NCI-H446 treated with DMSO at 0.1 percent for 48 hours (cell line): ENCODE results near the gene AQP12B.
"Not testable (repeated sequence)": the region's sequence is repeated elsewhere in the genome, so short reads cannot be mapped to it uniquely, and the experiment has no call there.

ENCODE experiments used
- DNase-seq: peaks from one replicate; lab custom pipeline; 2025; lab: John Stamatoyannopoulos, UW

The AQP12B gene, protein sequence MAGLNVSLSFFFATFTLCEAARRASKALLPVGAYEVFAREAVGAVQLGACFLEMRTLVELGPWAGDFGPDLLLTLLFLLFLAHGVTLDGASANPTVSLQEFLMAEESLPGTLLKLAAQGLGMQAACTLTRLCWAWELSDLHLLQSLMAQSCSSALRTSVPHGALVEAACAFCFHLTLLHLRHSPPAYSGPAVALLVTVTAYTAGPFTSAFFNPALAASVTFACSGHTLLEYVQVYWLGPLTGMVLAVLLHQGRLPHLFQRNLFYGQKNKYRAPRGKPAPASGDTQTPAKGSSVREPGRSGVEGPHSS

DNA sequence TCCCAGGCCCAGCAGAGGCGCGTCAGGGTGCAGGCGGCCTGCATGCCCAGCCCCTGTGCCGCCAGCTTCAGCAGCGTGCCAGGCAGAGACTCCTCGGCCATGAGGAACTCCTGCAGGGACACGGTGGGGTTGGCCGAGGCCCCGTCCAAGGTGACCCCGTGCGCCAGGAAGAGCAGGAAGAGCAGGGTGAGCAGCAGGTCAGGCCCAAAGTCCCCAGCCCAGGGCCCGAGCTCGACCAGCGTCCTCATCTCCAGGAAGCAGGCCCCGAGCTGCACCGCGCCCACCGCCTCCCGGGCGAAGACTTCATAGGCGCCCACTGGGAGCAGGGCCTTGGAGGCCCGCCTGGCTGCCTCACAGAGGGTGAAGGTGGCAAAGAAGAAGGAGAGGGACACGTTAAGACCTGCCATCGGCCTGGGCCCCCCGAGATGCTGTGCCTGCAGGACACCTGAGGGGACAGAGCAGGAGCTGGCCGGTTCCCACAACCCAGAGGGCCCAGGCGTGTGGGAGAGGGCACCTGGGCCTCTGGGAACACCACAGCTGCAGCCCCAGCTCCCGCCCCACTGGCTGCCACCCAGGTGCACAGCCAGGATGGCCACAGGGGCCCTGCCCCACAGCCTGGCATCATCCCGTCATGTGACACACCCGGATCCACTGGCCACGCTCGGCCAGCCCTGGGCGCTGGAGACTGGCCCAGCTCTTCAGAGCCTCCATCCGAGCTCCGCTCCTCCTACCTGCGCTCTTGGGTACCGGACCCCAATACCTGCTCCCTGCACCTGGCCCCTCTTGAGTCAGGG is at the start of gene AQP12B:
Gene AQP12B, minus strand, starts transcription at position 455 of the 794 bp plus-strand sequence. Its CDS starts 48 bp downstream, at position 407.
- DNase-seq, result not testable (repeated sequence)

DNA sequence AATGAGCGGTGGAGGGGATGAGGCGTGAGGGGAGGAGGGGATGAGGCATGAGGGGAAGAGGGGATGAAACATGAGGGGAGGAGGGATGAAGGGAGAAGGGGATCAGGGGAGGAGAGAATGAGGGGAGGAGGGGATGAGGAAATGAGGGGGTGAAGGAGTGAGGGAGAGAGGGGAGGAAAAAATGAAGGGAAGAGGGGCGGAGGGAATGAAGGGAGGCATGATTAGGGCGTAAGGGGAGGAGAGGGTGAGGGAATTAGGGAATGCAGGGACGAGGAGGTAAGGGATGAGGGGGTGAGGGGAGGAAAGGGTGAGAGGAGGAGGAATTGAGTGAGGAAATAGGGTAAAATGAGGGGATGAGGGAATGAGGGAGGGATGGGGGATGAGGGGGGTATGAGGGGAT is 49.5 kb upstream of the AQP12B start:
- no peak for DNase-seq

DNA sequence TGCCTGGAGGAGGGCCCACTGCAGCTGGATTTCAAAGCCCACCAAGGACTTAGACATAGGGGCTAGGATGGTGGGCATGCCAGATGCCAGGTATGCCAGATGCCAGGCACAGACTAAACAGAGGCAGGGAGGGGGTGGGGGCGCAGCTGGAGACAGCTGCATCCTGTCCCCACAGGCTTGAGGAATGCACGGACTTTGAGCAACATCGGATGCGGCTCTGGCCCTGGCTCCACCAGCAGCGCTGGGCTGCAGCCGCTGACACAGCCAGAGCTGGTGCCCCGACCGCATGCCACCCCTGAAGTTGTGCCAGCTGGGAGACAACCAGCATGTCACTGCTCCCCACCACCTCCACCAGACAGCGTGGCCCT is 48.5 kb upstream of the AQP12B start:
- DNase-seq, result no peak

DNA sequence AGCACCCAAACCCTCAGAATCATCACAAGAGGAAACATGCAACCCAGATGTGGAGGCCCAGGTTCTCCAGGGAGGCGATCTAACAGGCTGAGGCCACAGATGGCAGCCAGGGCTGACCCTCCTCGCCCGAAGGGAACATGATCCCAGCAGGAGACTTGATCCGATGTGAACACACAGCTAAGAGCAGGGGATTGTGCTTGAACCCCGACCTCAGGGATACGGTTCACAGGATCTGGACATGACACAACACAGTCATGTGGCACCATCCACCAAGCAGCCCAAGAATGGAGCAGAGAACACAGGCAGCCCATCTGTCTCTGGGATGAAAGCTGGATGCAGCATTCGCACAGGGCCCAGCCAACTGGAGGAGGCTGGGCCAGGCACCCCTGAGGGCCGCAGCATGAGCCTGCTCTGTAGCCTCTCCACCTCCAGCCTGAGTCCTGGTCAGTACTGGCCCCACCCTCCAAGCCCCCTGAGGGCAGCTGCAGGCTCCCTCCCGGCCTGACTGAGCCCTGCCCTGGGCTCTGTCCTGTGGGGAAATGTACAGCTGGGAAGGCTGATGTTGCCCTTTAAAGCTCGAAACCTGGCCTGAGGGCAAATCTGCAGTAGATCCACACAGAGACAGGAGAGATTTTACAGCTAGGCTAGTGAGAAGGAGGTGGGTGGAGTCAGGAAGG is 48.0 kb upstream of the AQP12B start:
- no peak for DNase-seq

DNA sequence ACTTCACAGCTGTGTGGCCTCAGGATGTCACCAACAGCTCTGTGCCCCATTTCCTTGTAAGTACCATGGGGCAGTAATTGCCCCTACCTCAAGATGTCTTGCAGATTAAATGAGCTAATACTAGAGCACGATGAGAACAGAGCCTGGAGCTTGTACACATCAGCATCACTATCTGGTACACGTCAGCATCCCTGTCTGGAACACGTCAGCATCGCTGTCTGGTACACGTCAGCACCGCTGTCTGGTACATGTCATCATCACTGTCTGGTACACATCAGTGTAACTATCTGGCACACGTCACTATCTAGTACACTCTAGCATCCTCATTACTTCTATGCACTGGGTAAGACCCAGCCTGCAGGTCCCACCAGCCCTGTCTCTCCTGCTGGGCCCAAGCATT is 46.1 kb upstream of the AQP12B start:
- no peak for DNase-seq

DNA sequence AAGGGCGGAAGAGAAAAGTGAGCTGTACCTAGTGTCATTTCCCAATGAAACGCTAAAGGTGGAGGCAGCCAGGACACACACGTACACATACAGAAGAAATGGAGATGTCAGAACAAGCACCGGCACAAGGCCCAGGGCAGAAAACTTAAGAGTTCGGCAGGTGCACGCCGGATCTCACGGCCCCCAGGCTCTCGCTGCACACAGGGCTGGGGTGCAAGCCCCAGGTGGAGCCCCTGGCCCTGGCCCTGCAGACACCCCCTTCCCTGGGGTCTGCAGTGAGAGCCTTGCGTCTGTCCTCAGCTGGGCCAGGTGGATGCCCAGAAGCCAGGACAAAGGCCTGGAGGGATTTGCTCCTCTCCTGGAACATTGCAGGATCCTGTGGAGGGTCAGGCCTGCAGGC is 45.7 kb upstream of the AQP12B start:
- no peak for DNase-seq

DNA sequence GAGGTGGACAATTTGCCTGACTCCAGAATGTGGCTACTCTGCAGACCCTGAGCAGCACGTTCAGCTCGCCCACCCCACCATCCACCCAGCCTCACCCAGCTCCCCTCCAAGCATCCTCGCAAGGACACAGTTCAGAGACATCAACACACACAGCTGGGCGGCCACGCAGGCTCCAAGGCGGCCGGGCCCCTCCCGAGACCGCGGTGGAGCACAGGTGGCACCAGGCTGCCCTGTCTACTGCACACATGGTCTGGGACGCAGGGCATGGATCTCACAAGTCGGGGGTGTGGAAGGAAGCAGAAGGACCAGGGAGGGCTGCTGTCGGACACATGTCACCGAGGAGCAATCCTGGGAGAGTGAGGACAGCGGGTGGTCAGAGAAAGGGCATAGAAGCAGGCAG is 45.2 kb upstream of the AQP12B start:
- DNase-seq, result no peak

DNA sequence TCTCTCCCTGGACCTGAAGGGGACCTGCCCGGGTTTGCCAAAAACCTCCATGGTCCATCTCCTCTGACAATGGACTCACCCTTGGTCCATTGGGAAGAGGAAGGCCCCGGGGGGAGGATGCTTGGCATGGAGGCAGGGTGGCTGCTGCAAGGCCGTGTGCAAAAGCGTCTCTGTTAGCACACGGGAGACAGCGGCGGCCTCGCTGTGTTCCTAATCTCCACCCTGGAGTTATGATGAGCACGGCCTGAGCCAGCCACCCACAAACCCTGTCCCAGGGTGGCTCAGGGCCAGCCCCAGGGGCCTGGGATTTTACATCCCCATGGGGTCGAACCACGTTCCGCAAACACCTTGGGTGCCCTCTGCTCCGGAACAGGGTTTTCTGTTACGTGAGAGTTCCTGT is 44.8 kb upstream of the AQP12B start:
- DNase-seq, result no peak

DNA sequence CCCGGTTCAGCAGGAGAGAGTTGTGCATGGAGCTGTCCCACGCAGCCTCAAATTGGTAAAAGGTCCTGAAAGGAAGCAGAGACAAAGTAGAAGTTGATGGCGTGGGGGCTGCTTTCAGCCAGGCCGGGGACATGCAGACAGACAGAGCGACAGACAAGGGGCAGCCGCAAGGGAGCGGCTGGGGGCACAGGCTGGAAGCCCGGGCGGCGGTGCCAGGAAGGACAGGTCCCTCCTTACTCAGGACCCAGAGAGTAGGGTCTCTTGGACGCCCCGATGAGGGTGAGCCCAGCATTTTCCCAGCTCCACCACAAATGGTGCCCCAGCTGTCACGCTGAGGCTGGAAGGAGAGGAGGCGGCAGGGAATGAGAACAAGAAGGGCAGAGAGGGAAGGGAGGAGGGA is 44.2 kb upstream of the AQP12B start:
- DNase-seq, result no peak

DNA sequence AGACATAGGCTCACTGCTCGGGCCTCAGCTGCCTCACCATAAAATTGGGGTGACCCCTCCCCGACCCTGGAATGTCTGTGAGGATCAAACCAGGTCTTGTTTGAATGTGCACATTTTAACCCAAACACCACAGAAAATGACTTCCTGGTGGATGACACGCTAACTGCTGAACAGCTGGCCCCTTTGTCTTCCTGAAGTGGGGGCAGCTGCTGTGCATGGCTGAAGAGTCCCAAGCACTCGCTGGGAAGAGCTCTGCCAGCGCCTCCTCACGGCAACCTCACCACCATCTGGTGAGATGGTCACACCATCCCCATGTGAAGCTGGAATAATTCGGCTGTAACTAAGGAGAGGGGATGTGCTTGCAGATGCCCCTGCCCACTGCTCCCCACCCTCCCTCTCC is 43.0 kb upstream of the AQP12B start:
- DNase-seq, result peak; percentile 44

DNA sequence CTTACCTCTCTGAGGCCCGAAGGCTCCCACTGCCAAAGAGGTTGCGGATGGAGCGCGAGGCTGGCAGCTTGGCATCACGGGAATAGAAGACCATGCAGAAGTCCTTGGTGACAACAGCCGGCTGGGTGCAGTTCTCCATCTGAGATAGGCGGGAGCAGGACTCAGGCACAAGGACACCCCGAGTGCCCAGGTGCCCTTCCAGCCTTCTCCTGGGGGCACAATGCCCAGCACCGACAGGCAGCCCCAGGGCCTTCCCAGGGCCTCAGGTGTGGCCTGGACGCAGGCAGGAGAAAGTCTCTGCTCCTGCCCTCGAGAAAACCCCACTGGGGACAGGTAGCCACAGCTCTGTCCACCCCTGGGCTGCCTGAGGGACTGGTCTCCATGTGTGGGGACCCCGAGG is 42.6 kb upstream of the AQP12B start:
- DNase-seq, result no peak

DNA sequence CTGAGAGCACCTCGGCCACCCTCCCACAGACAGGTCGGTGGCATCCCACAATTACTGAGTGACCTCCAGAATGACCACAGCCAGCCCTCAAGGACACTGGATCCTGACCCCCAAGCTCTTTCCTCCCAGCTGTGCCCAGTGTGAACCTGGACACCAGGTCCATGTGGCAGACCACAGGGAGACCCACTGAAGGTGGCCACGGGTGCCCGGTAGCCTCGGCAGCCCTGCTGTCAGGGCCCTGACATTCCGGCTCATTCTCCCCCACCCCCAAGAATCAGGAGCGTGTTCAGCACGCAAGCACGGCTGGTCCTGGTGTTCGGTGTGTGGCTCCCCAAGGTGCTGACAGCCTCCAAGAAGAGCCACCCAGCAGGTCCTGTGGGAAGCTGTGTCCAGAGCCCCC is 41.7 kb upstream of the AQP12B start:
- DNase-seq, result no peak

DNA sequence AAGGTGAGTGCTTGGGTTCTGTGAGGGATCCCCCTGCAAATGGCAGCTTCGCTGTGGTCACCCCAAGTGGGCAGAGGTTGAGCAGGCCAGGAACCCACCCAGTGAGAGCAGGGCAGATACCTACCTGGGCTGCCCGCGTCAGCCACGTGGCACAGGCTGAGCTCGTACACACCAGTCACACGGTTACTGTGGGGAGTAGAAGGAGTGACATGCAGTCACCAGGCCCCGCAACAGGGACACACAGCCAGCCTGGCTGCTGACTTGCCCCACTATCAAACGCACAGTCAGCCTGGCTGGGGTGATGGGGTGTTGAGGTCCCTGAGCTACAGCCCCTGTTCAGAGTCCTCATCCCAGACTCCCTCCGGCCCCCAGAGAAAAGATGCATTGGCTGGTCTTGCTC is 41.2 kb upstream of the AQP12B start:
- no peak for DNase-seq

DNA sequence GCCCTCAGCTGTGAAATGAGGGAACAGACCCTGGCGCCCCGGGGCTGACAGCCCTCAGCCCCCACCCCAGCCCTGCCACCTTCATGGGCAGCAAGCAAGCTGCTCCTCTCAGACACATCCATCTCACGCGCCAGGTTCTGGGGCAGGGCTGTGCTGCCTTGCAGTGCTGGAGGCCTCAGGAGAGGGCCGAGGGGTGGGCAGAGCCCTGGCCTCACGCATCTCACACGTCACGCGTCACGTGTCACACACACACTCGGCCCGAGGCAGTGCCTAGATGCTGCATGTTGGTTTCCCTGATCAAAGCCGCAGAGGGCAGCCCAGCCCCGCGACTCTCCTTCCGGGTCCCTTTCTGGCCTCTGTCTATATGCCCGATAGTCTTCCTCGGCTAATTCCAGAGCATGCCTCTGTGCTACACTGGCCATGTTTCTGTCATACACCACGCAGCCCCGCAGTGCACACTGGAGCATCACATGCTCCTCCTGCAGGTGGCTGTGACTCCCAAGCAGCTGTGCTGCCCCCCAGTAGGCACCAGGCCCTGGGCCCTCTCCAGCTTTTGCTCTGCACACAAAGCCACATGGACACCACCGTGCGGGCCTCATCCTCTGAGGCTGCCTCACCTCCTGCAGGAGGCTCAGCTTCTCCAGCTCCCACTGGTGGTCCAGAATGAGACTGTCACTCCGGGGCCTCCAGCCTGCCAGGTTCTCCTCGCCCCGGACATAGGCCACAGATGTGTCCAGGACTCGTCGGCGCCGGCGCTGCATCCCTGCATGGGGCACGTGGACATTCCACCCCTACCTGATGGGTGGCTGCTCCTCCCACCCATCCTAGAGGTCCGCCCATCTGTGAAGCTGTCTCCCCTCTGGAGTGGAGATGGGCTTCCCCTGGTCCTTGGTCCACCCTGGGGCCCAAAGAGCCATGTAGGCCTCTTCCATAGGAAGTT is 40.4 kb upstream of the AQP12B start:
- DNase-seq, result no peak

DNA sequence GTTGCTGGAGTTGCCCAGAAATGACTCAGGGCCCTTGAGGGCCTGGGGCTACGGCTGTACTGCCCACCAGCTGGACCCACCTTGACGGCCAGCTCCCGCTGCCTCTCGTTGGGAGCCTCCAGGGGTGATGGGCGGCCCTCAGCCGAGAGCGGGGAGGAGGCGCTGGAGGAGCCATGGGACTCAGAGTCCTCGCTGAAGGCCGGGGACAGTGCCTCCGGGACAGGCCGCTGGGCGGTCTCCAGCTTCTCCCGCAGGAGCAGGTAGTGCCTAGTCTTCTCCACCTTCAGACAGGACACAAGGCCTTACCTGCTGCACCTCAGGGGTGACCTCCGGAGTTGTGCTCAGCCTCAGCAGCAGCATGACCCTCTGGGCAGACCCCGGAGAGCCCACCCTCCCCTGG is 39.7 kb upstream of the AQP12B start:
- no peak for DNase-seq

DNA sequence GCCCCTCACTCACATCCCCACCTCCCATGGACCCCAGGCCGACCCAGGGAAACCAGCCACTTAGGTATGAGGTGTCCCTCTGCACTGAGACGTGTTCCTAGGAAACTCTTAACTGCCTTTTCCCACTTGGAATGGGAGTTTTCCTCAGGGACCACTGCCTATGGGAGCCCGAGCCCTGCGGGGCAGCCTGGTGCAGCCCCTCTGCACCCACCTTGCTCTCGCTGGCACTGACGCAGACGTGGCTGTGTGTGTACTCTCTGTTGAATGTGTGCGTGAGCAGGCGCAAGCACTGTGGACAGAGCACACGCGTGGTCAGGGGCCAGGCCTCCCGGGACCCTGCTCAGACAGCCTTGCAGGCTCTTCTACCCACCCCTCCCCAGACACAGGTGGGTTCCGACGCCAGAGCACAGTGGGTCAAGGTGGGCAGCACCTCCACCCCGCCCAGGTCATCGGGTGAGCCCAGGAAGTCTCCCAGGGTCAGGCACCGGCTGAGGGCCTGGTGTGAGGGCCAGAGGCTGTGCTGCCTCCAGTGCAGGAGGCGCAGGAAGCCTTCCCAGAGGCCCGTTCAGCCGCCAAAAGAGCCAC is 39.0 kb upstream of the AQP12B start:
- DNase-seq, result no peak

DNA sequence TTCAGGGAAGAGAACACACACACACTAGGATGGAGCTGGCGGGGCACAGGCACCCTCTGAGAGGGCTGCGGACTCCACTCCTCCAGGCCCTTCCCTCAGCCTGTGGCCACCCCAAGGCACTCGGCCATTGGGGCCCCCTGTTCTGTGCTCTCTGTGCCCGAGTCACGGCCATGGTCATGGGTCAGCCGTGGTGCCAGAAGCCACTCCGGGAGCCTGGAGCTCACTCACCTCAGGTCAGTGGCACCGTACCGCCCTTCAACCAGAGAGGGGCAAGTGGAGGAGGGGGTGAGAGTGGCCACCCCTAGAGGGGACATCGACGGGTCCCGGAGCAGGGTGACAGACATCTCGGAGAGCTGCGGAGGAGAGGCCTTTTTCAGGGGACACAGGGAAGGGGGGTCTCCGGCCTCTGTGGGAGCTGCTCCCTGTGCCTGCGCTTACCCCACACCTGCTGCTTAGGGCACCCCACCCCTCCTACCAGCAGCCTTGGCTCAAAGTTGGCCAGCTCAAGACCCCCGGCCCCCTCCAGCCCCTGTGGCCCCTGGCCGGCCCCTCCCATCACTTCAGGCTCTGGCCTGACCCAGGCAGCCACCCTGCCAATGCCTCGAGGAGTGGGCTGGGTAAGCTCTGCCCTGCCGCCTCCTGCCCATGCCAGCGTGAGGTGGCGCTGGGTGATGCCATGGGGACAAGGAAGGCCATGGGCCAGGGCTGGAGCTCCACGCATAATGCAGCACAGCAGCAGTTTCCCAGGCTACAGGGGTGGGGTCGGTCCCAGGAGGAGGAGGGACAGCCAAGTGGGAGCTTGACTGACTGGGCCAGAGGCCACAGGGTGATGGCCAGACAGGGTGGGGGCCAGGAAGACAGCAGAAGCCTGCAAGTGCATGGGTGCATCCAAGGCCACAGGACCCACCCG is 38.3 kb upstream of the AQP12B start:
- no peak for DNase-seq

DNA sequence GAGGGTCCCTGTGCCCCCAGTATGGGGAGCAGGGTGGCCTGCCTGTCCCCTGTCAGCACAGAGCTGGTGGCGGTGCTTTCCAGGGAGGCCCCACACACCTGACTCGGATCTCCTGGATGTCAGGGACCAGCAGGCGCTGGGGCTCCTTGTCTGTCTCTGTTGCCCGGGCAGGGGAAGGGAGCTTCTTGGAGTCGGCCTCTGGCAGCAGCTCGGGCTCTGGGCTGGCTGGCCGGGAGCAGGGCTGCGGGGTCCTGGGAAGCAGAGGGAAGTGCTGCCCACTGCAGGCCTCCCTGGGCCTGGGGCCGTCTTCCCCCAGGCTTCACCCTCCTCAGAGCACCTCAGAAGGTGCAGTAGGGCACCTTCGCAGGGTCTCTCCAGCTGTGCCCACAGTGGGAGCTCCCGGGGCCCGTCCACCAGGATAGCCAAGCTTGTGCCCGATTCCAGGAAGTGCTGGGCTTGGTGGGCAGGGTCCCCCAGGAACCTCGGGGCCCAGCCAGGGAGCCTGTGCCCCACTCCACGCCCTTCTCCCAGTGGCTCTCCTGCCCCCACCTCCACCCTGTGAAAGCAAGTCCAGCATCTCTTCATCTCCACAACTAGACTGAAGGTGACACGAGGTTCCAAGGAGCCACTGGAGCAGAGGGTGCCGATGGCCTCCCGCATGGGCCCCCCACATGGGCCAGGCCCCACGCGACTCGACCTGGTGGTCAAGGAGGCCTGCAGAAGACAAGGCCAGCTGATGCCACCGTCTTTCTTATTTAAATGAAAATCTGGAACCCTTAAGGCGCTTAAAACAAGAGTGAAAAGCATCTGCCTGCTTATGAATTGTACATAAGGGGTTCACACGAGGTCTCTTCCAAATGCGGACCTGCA is 37.2 kb upstream of the AQP12B start:
- no peak for DNase-seq

DNA sequence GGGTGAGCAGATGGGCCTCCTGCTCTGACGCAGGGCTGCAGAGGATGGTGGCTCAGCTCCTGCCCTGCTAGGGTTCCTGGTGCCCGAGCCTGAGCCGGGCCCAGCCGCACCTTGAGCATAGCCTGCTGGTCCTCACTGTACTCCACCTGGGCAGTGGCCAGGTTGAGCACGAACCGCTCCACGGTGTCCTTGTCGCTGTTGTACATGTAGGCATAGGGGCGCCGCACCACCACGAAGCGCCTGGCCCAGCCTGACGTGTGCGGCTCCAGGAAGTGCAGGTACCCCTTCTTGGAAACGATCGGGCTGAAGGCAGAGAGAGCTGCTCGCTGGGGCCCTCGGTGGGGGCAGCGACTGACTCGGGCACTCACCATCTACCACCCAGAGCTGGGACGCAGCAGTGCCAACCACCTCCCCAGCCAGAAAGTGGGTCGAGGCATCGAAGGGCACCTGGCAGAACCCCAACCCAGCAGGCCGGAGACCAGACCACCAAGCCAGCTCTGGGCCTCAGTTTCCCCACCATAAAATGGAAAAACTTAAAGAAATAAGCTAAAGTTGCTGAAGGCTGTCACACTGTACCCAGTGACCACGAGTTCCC is 36.3 kb upstream of the AQP12B start:
- DNase-seq, result no peak
